ENCODE data around the gene ILKAP.

Gene ILKAP

DNA sequence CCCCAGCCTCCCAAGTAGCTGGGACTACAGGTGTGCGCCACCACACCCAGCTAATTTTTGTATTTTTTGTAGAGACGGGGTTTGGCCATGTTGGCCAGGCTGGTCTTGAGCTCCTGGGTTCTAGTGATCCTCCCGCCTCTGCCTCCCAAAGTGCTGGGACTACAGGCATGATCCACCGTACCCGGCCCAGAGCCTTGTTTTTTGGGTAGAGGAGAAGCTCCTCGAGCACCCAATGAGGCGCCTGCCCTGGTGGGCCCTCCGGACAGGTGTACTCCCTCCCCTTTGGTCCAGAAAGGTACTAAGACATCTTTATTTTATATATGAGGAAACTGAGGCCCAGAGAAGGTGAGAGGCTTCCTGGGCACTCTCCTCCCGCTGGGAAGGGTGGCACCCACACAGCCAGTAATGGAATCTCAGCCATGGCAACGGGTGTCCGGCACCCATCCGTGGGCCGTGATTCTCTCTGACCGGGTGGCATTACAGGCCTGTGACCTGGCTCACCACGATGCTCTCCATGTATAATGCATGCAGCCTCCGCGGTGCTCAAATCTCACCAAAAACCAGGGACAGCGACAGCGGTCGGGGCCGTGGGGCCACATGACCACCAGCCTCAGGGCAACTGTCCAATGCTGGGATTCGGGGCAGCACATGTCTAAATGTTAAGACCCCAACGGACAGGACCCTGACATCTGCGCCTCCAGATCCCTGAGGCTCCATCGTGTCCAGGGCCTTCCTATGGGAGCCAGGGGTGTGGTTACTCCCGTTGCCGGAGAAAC lies 81.8 kb downstream of the ILKAP start:
- no peak for DNase-seq

DNA sequence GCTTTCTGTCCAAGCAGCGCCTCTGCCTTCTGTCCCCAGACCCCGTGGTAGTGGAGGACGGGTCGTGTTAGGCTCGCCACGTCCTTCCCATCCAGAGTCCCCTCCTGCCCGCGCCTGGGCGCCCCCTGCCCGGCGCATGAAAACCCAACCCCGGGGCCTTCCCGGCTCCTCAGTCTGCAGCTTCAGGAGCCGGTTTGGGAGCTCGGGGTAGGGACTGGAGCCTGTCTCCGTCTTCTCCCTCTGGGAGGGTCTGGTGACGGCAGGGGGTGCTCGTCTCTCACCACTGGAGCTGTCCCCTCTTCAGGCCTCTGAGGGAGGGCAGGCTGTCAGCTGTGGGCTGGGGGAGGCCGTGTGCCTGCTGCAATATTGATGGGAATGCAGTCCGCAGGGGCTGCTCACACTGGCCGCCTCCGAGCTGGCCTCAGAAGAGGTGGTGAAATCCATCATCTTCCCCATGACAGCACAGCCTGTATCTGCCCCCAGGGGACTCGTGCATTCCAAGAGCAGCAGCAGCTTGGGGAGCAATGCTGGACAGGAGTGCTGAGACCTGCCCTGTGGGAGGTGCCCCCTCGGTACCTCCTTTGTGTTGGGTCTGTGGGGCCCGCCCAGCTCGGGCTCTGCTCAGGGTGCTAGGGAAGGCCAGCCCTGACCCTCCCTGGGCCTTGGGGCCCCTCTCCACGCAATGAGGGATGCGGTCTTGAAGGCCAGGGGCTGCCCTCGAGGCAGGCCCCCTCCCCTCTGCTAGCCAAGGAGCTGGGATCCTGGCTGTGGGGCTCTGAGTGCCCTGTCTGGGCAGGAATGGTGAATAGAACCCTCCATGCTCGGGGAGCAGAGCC lies 82.8 kb downstream of the ILKAP start:
- DNase-seq: no peak

All from Kasumi-1 (cell line).